ENCODE results near the gene PPP1R14D. TPM values are rescaled to one million over a fixed set of nuclear protein-coding genes. Genes with fewer than 3 reads are reported as not detected.

PPP1R14D gene
- total RNA-seq, 6 experiments from 2014 or later: not detected

GRCh38 chr15:40843885-40844695 is 15.6 kb upstream of the PPP1R14D start, which contains the start of gene SPINT1:
Gene SPINT1, plus strand, starts transcription at chr15:40844048. Its CDS starts 507 bp downstream, at chr15:40844555.
- H3K36me3 ChIP-seq: no peaks in the 10 kb centered on the region
- TF ChIP-seq CTCF (IDR thresholded peaks at IDR 0.05) (no peak), POLR2A (IDR thresholded peaks at IDR 0.05) (no peak)
- H3K27me3 ChIP-seq: peaks cover 0 to 11% of the 10 kb centered on the region in 2 donors
- ATAC-seq (peak in 3 of 4 donors; percentile 24 to 32 (median 26)), DNase-seq (no peak)
- intact Hi-C loops (cut with DNase I): no loop called here
- no peak within 1 kb of the TSS for H3K27ac ChIP-seq
- peaks cover 0 to 12% (median 0%) of the 10 kb centered on the region in 4 donors for H3K4me1 ChIP-seq
- whole genome bisulfite sequencing (ENCODE audit: insufficient coverage, low coverage, low lambda C conversion rate, missing lambda C conversion rate): 0% methylated on average over 5 of the region's 89 CpGs
- no peaks in the 10 kb centered on the region for H3K9me3 ChIP-seq
- H3K4me3 ChIP-seq: peak within 1 kb of the TSS; percentile 41 to 47 (median 44)

- H3K9me3 ChIP-seq: no peaks in the 10 kb centered on the region
- no peak overlapping the region for H3K27ac ChIP-seq
- WGBS (ENCODE audit: insufficient coverage, low coverage, low lambda C conversion rate, missing lambda C conversion rate): 55% methylated on average over 3 of the region's 34 CpGs
These were observed 14.9 kb upstream of the PPP1R14D start for GRCh38 chr15:40843261-40843884.

GRCh38 chr15:40841741-40842140 is 13.2 kb upstream of the PPP1R14D start:
- TF ChIP-seq CTCF (IDR thresholded peaks at IDR 0.05) (no peak), POLR2A (IDR thresholded peaks at IDR 0.05) (no peak)

More at GRCh38 chr15:40843261-40843884, 14.9 kb upstream of the PPP1R14D start:
- Histone ChIP-seq H3K4me3 (peak overlapping the region; percentile 41 to 47 (median 44)), H3K27me3 (peaks cover 0 to 11% of the 10 kb centered on the region in 2 donors), H3K36me3 (no peaks in the 10 kb centered on the region), H3K4me1 (peaks cover 0 to 12% (median 0%) of the 10 kb centered on the region in 4 donors)
- no peak for DNase-seq
- no peak for ATAC-seq
- TF ChIP-seq POLR2A (IDR thresholded peaks at IDR 0.05) (no peak), CTCF (IDR thresholded peaks at IDR 0.05) (no peak)
- intact Hi-C loops (cut with DNase I): no loop called here

GRCh38 chr15:40838756-40839155 is 10.2 kb upstream of the PPP1R14D start:
- H3K4me1 ChIP-seq: peaks cover 0 to under 1% (median 0%) of the 10 kb centered on the region in 4 donors
- 84% methylated on average over 5 of the region's 5 CpGs for WGBS (ENCODE audit: insufficient coverage, low coverage, low lambda C conversion rate, missing lambda C conversion rate)
- DNase-seq: no peak
- no peak overlapping the region for H3K27ac ChIP-seq
- intact Hi-C loops (cut with DNase I): no loop called here
- no peak for ATAC-seq
- H3K4me3 ChIP-seq: no peak overlapping the region
- H3K36me3 ChIP-seq: no peaks in the 10 kb centered on the region
- TF ChIP-seq POLR2A (IDR thresholded peaks at IDR 0.05): no peak
- TF ChIP-seq CTCF (IDR thresholded peaks at IDR 0.05): no peak
- H3K27me3 ChIP-seq: no peaks in the 10 kb centered on the region
- H3K9me3 ChIP-seq: no peaks in the 10 kb centered on the region

More at GRCh38 chr15:40841741-40842140, 13.2 kb upstream of the PPP1R14D start:
- peaks cover 0 to 11% of the 10 kb centered on the region in 2 donors for H3K27me3 ChIP-seq
- H3K4me3 ChIP-seq: no peak overlapping the region
- intact Hi-C loops (cut with DNase I): no loop called here
- no peak overlapping the region for H3K27ac ChIP-seq
- no peak for ATAC-seq
- DNase-seq: no peak
- H3K36me3 ChIP-seq: no peaks in the 10 kb centered on the region
- WGBS (ENCODE audit: insufficient coverage, low coverage, low lambda C conversion rate, missing lambda C conversion rate): 85% methylated on average over 2 of the region's 2 CpGs
- H3K4me1 ChIP-seq: peaks cover 0 to 12% (median 0%) of the 10 kb centered on the region in 4 donors
- no peaks in the 10 kb centered on the region for H3K9me3 ChIP-seq
